HG03342 (cell line): ENCODE data around the gene BMI1.
"Not testable (repeated sequence)": the region's sequence is repeated elsewhere in the genome, so short reads cannot be mapped to it uniquely, and the experiment has no call there.

ENCODE experiments used
- ATAC-seq: cut with Tn5 transposase; IDR thresholded peaks from one replicate; pipeline ENCODE4 v1.9.1; 2021; ENCODE audit warnings: mild to moderate bottlenecking, moderate library complexity; ENCODE audit not compliant: unreplicated experiment

Gene BMI1

DNA sequence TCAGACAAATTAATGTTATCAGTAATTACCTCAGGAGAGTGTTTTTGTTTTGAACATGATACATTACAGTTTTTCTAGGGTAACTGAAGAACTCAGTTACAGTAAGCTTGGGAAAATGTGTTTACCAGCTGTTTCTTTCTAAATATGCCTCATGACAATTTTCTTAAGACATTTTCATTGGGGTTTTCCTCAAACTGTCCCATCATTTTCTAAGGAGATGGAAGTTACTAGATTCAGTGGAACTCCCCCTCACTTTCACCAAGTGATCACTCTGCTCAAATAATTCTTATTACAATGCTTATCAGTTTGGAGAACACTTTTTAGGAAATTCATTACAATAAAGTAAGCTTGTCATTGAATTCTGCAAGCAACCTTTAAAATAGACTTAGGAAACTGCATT is 18.0 kb downstream of the BMI1 start:
- no peak for ATAC-seq

DNA sequence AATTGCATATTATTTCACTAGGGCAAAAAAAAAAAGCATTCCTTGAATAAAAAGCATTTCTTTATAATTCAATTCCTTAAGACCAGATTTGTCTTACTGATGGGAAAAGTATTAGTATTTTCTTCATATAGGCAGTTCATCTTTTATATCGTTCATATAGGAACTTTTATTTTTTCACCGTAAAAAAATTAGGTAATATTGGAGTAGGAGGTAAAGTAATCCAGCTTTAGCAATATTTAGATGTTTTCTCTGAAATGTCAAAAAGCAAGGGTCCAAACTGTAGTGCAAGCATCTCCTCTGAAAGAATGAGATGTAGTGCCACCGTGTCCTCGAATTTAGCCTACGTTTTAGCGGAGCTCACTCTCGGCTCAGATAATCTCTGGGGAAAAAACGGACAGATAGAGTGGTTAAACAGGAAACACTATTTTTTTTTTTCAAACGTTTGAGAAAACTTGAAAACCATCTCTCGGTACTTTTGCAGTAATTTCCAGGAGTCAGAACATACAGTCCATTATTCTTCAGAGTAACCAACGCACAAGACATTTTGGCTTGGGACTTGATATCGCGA is 18.9 kb downstream of the BMI1 start:
- no peak for ATAC-seq

DNA sequence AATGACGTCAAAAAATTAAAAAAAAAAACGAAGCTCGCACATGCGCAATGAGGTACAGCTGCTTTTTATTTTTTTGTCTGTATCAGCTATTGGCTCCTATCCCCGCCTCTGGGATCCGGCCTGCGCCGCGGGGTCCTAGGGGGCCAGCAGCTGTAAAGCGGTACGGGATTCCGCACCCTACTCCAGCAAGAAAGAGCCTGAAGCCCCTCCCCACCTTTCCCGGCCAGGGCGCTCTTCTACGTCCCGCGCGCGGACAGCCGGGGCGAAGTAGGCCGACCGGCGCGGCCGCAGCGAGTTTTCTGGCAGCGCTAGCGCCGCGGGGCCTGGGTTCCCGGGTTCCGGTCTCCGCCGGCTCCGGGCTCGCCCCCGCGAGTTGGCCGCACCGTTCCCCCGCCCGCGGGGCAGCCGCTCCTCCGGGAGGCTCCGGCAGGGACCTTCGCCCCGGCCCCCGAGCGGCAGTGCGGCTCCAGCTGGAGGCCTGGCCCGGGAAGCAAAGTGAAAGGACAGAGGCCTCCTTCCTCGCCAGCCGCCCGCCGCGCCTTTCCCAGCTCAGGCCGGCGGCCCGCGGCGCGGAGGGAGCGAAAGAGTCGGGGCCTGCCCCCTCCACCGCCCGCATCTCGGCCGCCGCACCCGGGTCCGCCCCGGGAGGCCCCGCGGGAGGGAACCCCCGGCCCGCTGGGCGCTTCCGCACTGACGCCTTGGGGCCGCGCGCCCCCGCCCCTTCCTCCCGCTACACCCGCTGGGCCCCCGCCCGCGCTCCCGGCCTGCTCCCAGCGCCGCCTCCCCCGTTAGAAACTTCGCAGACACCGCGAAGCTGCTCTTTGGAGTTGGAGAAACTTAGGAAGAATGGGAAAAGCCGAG is 19.7 kb downstream of the BMI1 start:
- ATAC-seq = peak; percentile 34

DNA sequence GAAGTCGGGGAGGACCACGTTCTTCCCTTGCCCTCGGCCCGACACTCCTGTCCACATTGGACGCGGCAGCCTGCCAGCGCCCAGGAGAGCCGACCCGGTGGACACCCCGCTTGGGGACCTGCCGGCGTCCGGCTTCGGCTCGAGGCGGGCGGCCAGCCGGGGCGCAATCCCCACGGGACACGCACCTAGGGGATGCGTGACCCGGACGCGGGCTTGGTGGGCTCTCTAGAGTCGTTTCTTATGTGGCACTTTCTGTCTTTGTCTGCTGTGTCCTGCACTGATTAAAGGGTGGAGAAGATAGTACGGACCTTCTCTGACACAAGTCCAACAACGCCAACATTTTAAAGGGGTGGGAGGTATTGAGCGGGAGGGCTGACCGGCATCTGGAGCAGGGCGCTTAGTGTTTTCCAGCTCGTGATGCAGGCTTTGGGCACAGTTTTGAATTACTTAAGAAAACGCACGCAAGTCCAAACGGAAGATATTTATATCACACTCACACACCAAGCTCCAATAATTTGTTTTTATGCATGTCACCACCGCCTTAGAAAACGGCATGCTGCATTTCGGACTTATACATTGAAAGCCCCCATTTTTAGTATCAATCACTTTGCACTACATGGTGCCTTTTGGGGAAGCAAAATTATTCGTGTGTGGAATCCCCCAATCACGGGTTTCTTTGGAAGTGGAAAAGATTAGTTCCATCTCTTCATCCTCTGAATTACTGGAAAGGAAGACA is 20.5 kb downstream of the BMI1 start:
- ATAC-seq = no peak

DNA sequence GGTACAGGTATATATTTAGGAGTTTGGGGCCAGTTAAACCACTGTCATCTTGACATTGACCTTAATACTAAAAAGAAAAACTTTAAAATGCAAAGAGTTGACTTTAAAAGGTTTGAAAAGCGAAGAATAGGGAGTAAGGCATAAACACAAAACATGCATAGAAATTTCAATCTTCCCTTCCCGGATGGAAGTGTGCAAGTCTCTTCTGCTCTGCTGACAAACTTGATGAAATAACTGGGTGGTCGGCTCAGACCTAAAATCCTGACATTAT is 21.0 kb downstream of the BMI1 start:
- no peak for ATAC-seq

DNA sequence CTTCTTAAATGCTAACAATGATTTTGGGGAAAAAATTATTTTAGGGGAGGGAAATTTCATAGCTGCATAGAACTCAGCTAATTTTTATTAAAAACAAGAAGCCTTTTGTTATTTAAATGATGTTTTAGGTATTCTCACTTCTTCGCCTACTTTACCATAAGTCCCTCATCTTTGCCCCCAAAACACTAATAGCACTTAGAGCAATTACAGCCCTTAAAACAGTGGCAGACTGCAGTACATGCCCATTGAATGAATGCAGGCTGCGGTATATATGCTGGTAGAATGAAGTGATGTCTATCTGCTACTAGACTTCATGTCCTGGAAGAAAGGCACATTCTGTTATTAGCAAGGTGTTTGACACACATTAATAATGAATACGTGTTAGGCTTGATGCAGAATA is 21.5 kb downstream of the BMI1 start:
- ATAC-seq = no peak

DNA sequence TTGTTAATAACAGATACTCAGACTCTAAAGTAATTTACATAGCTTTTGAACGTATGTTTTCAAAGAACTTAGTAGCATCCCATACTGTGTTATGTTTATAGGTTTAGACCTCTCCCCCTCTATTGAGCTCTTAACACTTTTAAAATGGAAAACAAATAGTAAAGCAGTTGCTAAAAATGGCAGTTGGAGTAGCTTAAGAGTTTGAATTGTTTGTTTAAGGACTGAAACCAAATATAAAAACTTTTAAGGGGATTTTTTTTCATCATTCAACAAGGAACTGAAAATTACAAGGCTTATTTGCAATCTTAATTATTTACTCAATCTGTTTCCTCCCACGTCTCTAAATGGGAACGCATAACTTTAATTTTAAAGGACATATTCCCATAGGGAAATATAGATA is 22.8 kb downstream of the BMI1 start:
- ATAC-seq = no peak

DNA sequence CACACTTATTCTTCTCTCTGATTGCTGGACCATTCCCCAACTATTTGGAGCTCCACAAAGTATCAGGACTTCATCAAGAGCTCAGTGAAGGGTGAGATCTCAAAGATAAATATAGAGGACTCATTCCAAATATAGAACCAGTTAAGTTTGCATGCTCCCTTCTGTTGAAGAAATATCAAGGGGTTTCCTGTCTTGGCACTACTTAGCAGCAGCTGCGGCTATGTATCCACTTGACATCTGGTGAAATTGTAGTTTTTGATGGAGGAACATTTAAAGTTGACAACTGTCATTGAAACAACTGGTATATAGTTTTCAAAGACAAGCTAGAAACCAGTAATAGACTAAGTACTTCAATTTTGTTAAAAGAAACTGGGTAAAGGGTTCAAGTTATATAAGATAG is 23.4 kb downstream of the BMI1 start:
- no peak for ATAC-seq

DNA sequence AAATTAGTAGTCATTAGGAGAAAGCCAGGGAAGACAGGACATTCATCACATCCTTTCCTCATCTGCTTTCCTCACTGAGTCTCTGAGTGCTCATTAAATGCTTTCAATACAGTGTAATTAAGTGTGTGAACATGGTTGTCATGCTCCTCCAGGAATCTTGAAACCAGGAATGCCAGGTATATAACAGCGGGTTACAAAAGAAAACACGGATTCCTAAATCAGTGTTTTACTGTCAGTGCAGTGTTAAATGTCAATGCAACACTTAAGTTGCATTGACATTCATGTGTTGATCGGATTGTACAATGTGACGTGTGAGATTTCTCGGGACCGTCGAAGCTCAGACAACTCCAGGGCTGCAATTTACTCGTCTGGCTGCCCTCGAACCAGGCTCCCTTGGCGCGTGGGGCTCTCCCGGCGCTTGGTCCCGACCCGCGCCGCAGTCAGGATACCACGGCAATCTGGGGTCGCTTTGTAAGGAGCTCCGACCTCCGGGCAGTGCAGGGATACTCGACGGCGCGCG is 23.9 kb downstream of the BMI1 start:
- ATAC-seq = no peak

DNA sequence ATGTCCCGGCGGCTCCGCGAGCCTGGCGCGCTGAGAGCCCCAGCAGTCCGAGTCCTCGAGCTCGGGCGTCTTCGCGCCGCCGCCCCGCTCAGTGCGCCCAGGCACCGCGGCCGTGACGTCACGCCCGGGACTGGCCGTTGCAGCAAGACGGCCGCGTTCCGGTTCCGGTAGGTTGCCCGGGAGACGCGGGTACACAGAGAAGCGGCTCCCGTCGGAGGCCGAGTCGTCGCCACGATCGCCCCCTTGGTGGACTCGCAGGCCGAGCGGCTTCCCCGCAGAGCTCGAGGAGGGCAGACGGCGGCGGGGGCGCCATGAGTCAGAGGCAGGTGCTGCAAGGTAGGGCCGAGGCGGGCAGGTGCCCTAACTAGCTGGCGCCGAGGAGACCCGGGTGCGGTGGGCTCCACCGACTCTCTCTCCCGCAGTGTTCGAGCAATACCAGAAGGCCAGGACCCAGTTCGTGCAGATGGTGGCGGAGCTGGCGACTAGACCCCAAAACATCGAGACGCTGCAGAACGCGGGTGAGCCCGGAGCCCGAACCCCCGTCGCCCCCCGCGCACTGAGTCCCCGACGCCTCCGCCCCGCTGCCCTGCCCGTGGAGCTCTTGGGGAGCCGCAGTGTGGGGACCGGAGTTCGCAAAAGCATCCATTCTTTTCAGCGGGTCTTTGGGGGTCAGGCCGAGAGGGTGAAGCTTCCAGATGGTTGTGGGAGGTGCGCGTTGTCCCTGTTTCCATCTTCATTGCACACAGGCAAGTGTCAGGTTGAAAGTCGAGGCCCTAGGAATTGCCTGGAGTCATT is 24.6 kb downstream of the BMI1 start, which contains the start of gene SPAG6:
SPAG6 (plus strand) TSS at position 196 of the 795 bp plus-strand sequence; CDS start at position 312, 116 bp downstream.
- peak; percentile 42 for ATAC-seq

DNA sequence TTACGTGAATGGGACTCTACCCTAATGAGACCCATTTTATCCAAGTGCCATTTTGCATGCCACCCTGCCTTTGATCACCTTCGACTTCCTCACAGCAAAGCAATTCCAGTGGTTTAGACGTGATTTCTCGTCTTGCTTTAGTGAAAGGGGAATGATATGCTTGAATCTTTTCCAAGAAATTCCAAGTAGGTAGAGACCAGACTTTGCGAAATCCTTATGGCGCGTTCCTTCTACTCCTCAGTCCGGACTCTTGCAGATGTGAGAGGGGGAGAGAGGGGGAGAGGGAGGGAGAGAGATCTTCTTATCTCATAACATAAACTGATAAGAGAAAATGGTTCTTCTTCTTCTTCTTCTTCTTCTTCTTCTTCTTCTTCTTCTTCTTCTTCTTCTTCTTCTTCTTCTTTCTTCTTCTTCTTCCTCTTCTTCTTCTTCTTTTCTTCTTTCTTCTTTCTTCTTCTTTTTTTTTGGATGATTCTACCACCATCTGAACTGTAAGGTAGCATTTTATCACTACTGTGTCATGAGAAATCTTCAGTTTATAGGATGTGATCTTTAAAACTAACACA is 25.3 kb downstream of the BMI1 start:
- ATAC-seq = no peak

DNA sequence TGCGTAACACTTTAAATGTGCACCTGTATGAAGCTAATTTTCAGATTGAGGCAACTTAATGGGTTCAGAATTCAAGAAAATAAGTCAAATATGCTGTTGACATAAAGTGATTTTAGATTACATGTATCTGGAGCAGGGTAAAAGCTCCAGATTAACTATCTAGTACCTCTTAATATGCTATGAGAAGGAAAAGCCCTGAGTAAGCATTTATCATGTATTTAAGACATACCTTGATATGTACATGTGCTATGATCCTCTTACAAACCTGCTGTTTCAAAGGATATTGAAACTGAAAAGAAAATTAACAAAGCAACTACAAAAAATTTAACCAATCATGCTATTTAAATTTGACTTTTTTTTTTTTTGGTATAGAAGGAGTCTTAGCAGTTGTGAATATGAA is 28.9 kb downstream of the BMI1 start:
- no peak for ATAC-seq

DNA sequence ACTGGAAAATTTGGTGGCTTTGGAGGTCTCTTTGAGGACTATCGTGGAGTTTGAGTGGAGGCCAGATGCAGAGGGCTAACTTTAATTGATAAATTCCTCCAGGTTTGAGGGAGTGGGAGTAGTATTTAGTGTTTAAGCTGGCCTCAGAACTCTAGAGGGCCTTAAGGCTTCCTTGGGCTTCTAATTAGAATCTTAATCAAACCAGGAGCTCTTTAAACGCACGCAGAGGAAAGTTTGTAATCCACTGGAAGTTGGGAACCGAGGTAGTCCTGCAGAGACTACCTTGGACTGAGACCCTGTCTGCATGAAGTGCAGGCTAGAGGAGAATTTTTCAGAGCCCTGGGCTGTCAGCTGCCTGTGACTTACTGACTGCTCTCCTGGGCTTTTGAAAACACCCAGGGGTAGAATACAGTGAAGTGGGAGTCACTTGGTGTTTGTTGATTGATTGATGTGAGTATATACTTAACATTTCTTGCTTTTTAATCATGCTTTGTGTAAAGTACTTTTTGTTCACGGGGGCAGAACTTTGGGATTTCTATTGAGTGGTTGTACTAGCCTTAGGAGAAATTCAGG is 30.3 kb downstream of the BMI1 start:
- no peak for ATAC-seq

DNA sequence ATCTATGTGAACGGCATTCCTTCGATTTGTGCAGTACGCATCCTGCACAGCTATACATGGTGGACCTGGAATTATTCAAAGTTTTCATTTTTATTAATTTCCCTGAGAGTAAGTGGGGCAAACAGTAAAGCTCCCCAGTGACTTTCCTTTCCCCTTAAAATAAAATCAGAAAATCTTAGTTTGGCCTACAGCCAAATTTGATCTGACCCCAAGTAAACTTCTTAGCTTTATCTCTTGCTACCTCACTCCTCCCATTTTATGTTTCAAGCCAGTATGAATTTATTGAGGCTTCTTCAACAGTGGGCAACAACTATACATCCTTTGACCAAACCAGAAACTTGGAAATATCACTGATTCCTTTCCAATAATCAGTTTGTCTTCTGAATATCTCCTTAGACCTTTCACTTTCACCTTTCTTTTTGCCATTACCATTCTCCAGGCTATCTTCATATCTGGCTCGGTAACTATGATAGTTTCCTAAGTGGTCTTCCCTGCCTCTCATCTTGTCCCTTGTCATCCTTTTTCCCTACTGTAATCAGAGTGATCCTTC is 35.5 kb downstream of the BMI1 start:
- ATAC-seq = no peak

DNA sequence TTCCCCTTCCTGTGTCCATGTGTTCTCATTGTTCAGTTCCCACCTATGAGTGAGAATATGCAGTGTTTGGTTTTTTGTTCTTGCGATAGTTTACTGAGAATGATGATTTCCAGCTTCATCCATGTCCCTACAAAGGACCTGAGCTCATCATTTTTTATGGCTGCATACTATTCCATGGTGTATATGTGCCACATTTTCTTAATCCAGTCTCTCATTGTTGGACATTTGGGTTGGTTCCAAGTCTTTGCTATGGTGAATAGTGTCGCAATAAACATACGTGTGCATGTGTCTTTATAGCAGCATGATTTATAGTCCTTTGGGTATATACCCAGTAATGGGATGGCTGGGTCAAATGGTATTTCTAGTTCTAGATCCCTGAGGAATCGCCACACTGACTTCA is 36.9 kb downstream of the BMI1 start:
- ATAC-seq = not testable (repeated sequence)

DNA sequence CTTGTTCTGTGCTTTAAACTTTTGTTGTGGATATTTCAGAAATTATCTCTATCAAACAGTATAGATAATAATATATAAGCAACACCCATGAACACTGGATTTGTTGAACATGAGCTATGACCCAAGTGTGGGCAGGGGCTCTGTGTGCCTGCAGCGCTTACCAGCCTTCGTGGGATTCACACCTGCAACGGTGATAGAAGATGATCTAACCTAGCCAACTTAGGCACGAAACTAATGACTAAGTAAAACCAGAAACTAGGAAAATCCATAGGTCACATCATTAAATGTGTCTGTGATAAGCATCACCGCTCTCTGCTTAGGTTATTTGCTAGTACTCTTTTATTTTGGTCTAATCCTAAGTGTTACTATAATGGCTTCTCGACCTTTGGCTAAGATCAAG is 42.4 kb downstream of the BMI1 start:
- no peak for ATAC-seq

DNA sequence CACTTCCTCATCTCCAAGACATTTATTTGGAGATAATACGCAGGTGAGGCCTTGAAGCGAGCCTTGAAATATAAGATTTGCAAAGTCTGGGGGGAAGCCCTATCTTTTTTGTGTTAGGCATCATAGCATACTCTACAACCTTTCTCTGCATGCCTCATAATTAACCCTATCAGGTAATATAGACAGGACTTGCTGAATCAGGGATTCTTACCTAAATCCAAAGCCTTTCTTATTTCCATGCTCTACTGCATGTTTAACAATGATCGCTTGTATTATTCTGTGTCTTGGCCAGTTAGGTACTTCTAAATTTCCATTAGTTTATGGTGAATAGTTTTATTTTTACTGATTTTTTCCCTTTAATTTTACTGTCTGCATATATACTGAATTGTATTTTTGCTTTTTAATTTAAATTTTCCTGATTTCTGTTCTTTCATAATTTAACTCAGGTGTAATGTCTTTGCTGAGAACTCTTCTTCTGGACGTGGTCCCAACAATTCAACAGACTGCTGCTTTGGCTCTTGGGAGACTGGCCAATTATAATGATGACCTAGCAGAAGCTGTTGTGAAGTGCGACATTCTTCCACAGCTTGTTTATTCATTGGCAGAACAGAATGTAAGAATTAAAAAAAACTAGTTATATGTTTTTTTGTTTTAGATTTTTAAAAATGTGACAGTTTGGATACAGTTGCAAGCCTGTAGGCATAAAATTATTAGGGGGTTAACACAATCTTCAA is 43.7 kb downstream of the BMI1 start:
- ATAC-seq = no peak

DNA sequence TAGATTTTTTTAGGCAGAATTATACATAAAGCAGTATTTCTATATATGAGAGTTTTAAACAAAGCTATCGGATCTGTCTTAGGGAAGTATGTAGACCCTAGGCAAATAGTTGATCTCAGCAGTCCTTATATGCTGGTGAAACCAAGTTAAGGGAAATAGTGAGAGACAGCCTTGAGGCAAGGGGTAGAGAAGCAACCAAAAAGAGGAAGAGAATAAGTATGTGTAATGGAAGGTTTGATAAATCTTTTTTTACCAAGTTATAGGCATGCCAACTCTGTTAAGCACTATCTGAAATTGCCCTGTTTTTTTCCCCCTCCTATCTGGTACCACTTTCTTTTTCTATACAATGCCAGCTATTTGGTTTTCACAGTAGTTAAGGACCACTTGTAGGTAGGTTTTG is 44.3 kb downstream of the BMI1 start:
- peak; percentile 54 for ATAC-seq

DNA sequence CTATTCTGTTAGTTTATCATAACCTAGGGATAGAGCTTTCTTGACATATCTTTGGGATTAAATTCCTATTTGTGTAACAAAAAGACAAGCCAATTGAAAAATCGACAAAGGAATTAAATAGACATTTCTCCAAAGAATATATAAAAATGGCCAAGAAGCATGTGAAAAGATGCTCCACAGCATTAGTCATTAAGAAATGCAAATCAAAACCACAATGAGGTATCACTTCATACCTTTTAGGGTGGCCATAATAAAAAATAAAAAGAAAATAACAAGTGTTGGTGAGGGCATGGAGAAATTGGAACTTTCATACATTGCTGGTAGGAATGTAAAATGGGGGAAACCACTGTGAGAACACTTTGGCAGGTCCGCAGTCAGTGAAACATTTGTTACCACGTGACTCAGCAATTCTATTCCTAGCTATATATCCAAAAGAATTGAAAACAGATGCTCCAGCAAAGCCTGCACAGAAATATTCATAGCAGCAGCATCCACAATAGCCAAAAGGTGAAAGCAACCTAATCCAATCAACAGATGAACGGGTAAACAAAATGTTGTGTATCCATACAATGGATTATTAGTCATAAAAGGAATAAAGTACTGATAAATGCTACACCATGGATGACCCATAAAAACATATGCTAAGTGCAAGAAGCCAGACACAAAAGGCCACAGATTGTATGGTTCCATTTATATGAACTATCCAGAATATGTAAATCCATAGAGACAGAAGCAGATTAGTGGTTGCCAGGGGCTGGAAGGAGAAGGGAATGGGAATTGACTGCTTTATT is 44.9 kb downstream of the BMI1 start:
- no peak for ATAC-seq
